Measurements from ENCODE around the gene PTGDS. TPM values are rescaled to one million over a fixed set of nuclear protein-coding genes. Genes with fewer than 3 reads are reported as not detected.

The PTGDS gene
- total and polyA plus RNA-seq, 10 of the 15 experiments (the other 5 are each of a cell fraction or from before 2014, with no cell fraction given) = not detected

DNA sequence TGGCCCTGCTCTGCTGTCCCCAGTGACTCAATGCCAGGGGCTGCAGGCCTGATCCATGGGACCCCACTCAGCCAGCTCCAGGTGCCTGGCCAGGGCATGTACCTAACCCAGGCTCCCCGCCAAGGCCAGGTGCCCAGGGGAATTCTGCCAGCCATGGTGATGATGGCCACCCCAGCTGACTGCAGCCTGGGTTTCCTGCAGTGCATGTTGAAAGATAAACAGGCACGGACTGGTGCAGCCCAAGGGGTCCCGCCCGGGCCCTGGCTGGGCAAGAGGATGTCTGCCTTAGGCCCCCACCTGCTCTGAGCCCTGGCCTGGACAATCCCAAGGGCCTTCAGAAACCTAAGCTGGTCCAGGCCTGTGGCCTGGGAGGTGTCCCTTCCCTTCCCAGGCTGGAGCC is 49.5 kb downstream of the PTGDS start:
- FAIRE-seq (no peak), DNase-seq (ENCODE audit: low read depth, low spot score) (no peak), ATAC-seq (no peak)
- intact Hi-C loops (cut with micrococcal nuclease; ENCODE audit: unreplicated experiment) (no loop called here), in situ Hi-C loops (cut with MboI) (no loop called here)
- Histone ChIP-seq H3K4me1 (ENCODE audit: control insufficient read depth, insufficient read depth, low read length) (peaks cover 27% of the 10 kb centered on the region), H4K20me1 (ENCODE audit: control insufficient read depth, insufficient read depth) (no peaks in the 10 kb centered on the region), H3K36me3 (ENCODE audit: control insufficient read depth in 2 of 2, insufficient read depth in 2 of 2, low read length in 1 of 2) (no peaks in the 10 kb centered on the region), H3K4me3 (no peak overlapping the region), H3K9ac (ENCODE audit: control insufficient read depth, insufficient read depth, low read length) (no peak overlapping the region), H3K27me3 (replicated peaks in 1 of 2; ENCODE audit: control insufficient read depth in 2 of 2, insufficient read depth in 2 of 2, low read length in 1 of 2) (peaks cover 0 to 2% of the 10 kb centered on the region in 2 experiments; a peak in 2 of 4 replicates), H2AFZ (ENCODE audit: control insufficient read depth, low read depth, low read length) (no peak overlapping the region), H3K4me2 (ENCODE audit: control insufficient read depth, insufficient read depth) (no peak overlapping the region), H3K79me2 (ENCODE audit: control insufficient read depth, insufficient read depth, low read length) (no peaks in the 10 kb centered on the region), H3K9me3 (replicated peaks; ENCODE audit: control insufficient read depth, insufficient read depth, low read length) (no peaks in the 10 kb centered on the region), H3K27ac (ENCODE audit: control insufficient read depth, insufficient read depth) (no peak overlapping the region)
- POLR2A ChIA-PET = interaction anchor here (0.6 to 1.4 kb wide), 2 partner anchors 9 to 30 kb away, joined by 3 to 4 read pairs; partner anchors contain the start of gene CLIC3
- no TSS peak for BruUV-seq (replicated peaks)
- CTCF ChIA-PET = interaction anchor here (1.1 to 2.9 kb wide), 5 partner anchors 8 to 239 kb away, joined by 4 to 19 read pairs (median 5); partner anchors contain the start of gene AJM1
- SMC1A ChIA-PET (ENCODE audit: uncharacterized antibody, unreplicated experiment) = interaction anchor here (1.8 kb wide), 1 partner anchor 79 kb away, joined by 6 read pairs; no protein-coding TSS in a partner anchor
- WGBS (ENCODE audit: insufficient coverage, insufficient replicate concordance, low lambda C conversion rate, missing lambda C conversion rate) = 71% methylated on average over 4 of the region's 4 CpGs
- RAD21 ChIA-PET (ENCODE audit: unreplicated experiment) = interaction anchor here (0.9 to 1.0 kb wide), 2 partner anchors 79 to 162 kb away, joined by 3 read pairs; partner anchors contain the start of genes ANAPC2 and SSNA1
- TF ChIP-seq NFYB (IDR thresholded peaks at IDR 0.05; ENCODE audit: insufficient read depth, low read depth, low read length) (no peak), RFX5 (IDR thresholded peaks at IDR 0.05; ENCODE audit: low read depth, low read length) (no peak), NBN (IDR thresholded peaks at IDR 0.05) (no peak), YBX1 (IDR thresholded peaks at IDR 0.05) (no peak), BRCA1 (IDR thresholded peaks at IDR 0.05; ENCODE audit: low read depth, low read length) (no peak), EZH2 (IDR thresholded peaks at IDR 0.05; ENCODE audit: borderline replicate concordance, control insufficient read depth, low read depth, low read length) (no peak)
- TF ChIP-seq, protein P1, sequence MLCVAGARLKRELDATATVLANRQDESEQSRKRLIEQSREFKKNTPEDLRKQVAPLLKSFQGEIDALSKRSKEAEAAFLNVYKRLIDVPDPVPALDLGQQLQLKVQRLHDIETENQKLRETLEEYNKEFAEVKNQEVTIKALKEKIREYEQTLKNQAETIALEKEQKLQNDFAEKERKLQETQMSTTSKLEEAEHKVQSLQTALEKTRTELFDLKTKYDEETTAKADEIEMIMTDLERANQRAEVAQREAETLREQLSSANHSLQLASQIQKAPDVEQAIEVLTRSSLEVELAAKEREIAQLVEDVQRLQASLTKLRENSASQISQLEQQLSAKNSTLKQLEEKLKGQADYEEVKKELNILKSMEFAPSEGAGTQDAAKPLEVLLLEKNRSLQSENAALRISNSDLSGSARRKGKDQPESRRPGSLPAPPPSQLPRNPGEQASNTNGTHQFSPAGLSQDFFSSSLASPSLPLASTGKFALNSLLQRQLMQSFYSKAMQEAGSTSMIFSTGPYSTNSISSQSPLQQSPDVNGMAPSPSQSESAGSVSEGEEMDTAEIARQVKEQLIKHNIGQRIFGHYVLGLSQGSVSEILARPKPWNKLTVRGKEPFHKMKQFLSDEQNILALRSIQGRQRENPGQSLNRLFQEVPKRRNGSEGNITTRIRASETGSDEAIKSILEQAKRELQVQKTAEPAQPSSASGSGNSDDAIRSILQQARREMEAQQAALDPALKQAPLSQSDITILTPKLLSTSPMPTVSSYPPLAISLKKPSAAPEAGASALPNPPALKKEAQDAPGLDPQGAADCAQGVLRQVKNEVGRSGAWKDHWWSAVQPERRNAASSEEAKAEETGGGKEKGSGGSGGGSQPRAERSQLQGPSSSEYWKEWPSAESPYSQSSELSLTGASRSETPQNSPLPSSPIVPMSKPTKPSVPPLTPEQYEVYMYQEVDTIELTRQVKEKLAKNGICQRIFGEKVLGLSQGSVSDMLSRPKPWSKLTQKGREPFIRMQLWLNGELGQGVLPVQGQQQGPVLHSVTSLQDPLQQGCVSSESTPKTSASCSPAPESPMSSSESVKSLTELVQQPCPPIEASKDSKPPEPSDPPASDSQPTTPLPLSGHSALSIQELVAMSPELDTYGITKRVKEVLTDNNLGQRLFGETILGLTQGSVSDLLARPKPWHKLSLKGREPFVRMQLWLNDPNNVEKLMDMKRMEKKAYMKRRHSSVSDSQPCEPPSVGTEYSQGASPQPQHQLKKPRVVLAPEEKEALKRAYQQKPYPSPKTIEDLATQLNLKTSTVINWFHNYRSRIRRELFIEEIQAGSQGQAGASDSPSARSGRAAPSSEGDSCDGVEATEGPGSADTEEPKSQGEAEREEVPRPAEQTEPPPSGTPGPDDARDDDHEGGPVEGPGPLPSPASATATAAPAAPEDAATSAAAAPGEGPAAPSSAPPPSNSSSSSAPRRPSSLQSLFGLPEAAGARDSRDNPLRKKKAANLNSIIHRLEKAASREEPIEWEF (IDR thresholded peaks at IDR 0.05; ENCODE audit: insufficient replicate concordance, low read depth, low read length) = no peak
- TF ChIP-seq, protein P2, sequence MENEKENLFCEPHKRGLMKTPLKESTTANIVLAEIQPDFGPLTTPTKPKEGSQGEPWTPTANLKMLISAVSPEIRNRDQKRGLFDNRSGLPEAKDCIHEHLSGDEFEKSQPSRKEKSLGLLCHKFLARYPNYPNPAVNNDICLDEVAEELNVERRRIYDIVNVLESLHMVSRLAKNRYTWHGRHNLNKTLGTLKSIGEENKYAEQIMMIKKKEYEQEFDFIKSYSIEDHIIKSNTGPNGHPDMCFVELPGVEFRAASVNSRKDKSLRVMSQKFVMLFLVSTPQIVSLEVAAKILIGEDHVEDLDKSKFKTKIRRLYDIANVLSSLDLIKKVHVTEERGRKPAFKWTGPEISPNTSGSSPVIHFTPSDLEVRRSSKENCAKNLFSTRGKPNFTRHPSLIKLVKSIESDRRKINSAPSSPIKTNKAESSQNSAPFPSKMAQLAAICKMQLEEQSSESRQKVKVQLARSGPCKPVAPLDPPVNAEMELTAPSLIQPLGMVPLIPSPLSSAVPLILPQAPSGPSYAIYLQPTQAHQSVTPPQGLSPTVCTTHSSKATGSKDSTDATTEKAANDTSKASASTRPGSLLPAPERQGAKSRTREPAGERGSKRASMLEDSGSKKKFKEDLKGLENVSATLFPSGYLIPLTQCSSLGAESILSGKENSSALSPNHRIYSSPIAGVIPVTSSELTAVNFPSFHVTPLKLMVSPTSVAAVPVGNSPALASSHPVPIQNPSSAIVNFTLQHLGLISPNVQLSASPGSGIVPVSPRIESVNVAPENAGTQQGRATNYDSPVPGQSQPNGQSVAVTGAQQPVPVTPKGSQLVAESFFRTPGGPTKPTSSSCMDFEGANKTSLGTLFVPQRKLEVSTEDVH (IDR thresholded peaks at IDR 0.05; ENCODE audit: low read depth, partially characterized antibody) = no peak
- TF ChIP-seq, protein P3, sequence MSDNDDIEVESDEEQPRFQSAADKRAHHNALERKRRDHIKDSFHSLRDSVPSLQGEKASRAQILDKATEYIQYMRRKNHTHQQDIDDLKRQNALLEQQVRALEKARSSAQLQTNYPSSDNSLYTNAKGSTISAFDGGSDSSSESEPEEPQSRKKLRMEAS (IDR thresholded peaks at IDR 0.05; ENCODE audit: low read depth, low read length) = no peak
- TF ChIP-seq, protein P4, sequence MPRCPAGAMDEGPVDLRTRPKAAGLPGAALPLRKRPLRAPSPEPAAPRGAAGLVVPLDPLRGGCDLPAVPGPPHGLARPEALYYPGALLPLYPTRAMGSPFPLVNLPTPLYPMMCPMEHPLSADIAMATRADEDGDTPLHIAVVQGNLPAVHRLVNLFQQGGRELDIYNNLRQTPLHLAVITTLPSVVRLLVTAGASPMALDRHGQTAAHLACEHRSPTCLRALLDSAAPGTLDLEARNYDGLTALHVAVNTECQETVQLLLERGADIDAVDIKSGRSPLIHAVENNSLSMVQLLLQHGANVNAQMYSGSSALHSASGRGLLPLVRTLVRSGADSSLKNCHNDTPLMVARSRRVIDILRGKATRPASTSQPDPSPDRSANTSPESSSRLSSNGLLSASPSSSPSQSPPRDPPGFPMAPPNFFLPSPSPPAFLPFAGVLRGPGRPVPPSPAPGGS (IDR thresholded peaks at IDR 0.05; ENCODE audit: borderline replicate concordance, insufficient read depth, low read depth, low read length, poor library complexity, severe bottlenecking) = no peak
- TF ChIP-seq, protein P5, sequence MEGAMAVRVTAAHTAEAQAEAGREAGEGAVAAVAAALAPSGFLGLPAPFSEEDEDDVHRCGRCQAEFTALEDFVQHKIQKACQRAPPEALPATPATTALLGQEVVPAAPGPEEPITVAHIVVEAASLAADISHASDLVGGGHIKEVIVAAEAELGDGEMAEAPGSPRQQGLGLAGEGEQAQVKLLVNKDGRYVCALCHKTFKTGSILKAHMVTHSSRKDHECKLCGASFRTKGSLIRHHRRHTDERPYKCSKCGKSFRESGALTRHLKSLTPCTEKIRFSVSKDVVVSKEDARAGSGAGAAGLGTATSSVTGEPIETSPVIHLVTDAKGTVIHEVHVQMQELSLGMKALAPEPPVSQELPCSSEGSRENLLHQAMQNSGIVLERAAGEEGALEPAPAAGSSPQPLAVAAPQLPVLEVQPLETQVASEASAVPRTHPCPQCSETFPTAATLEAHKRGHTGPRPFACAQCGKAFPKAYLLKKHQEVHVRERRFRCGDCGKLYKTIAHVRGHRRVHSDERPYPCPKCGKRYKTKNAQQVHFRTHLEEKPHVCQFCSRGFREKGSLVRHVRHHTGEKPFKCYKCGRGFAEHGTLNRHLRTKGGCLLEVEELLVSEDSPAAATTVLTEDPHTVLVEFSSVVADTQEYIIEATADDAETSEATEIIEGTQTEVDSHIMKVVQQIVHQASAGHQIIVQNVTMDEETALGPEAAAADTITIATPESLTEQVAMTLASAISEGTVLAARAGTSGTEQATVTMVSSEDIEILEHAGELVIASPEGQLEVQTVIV (IDR thresholded peaks at IDR 0.05; ENCODE audit: borderline replicate concordance, partially characterized antibody) = no peak
